ENCODE measurements around the gene RRAGB.

DNA sequence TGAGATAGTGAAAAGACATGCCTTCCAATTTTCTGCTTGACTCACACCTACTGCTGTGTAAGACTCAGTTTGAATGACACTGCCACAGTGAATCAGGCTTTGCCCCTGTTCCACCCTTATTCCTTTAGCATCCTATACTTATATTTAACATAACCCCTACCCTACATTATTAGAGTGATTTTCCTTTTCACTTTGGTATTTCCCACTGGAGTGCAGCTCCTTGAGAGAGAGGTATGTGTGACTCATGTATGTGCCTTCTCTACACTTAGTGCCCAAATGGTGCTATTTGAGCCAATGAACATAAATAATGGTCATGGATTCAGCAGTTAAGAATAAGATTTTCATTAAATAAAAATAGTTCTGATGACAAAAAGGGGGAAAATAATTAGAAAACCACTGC, 69.5 kb downstream of the RRAGB start:
- TF ChIP-seq POLR2AphosphoS5 (IDR thresholded peaks at IDR 0.05; ENCODE audit: low read depth, low read length) (no peak), TAF1 (IDR thresholded peaks at IDR 0.05; ENCODE audit: low read depth, low read length) (no peak), POLR2A (IDR thresholded peaks at IDR 0.05; ENCODE audit: low read depth, low read length) (no peak), PAX5 (IDR thresholded peaks at IDR 0.05; ENCODE audit: insufficient read depth, low read length, severe bottlenecking) (no peak), SPI1 (IDR thresholded peaks at IDR 0.05; ENCODE audit: low read depth, low read length) (no peak)
